GM19239 (cell line): ENCODE data around the gene OR3A3.
"Not testable (repeated sequence)": the region's sequence is repeated elsewhere in the genome, so short reads cannot be mapped to it uniquely, and the experiment has no call there.

Source experiments
- DNase-seq: peaks from one replicate; pipeline ENCODE4 v3.0.0; 2011; ENCODE audit warnings: low spot score; ENCODE audit not compliant: insufficient read length
- FAIRE-seq: peaks from 2 replicates; lab custom pipeline; 2011; peaks lifted over from hg19 to GRCh38; lab: Jason Lieb, UNC

OR3A3 gene

DNA sequence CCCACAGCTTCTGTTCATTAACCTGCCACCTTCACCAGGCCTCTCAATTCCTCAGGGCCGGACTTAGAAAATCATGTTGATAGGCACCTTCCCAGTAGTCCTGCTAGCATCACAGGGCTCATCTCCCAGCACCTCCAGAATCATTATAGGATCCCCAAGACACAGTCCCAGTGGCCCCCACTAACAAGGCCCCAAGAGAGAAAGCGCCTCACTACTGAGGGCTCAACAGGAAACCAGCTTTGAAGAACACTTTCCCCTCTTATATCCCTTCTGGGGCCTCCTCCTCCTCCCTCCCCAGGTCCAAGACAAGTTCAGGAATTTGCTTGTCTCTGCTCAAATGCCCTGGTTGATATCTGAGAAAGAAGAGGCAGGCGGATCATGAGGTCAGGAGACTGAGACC is at the start of gene OR3A3:
Gene OR3A3, plus strand, starts transcription at position 301 of the 400 bp plus-strand sequence.
- no peak for DNase-seq
- FAIRE-seq = no peak

DNA sequence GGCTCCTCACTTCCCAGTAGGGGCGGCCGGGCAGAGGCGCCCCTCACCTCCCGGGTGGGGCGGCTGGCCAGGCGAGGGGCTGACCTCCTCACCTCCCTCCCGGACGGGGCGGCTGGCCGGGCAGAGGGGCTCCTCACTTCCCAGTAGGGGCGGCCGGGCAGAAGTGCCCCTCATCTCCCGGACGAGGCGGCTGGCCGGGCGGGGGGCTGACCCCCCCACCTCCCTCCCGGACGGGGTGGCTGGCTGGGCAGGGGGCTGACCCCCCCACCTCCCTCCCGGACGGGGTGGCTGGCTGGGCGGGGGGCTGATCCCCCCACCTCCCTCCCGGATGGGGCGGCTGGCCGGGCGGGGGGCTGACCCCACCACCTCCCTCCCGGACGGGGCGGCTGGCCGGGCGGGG is 40.0 kb upstream of the OR3A3 start:
- not testable (repeated sequence) for FAIRE-seq, DNase-seq

DNA sequence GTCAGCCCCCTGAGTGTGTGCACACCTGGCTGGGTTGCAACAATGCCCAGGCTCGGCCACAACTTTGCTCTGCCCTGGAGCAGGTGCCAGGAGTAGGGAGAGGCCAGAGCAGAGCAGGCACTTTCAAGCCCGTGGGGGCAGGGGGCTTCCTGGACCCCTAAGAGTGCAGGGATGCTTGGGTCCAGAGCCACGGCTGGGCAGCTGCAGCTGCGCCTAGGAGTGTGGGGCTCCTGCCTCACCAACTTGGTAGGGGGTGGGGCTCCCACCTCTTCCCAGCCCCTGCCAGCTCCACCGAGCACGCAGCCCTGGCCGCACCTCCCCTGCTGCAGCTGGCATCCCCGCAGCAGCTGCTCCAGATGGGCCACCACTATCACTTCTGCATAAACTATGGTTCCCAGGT is 32.8 kb upstream of the OR3A3 start:
- DNase-seq (no peak), FAIRE-seq (no peak)

DNA sequence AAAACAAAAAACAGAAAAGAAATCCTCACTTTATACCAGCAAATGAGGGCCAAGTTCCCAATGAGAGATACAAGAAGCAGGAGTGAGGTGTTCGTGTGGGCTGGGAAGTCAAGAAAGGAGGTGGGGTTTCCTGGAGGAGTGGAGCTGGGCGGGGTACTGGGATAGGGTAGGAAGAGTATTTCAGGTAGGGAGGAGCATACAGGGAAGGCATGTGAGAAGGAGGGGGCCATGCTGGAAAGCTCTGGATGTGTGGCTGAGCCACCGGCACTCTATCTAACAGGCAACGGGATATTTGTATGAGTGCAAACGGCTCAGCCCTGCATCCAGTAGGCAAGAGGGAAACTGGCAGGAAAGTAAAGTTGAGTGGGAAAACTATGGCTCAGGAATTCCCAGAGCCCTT is 29.2 kb upstream of the OR3A3 start:
- DNase-seq = no peak
- no peak for FAIRE-seq

DNA sequence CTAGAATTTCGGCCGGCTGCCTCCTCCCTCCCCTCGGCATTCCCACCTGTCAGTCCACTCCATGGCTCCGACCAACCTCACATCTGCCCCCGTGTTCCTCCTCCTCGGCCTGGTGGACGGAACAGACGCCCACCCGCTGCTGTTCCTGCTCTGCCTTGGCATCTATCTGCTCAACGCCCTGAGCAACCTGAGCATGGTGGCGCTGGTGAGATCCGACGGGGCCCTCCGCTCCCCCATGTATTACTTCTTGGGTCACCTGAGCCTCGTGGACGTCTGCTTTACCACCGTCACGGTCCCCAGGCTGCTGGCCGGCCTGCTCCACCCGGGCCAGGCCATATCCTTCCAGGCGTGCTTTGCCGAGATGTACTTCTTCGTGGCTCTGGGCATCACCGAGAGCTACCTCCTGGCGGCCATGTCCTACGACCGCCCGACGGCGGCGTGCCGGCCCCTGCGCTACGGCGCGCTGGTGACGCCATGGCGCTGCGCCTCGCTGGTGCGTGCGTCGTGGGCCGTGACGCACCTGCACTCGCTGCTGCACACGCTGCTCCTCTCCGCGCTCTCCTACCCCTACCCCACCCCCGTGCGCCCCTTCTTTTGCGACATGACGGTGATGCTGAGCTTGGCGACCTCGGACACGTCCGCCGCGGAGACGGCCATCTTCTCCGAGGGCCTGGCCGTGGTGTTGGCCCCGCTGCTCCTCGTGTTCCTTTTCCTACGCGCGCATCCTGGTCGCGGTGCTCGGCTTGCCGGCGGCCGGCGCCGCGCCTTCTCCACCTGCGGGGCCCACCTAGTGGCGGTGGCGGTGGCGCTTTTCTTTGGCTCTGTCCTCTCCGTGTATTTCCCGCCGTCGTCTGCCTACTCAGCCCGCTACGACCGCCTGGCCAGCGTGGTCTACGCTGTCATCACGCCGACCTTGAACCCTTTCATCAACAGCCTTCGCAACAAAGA is 25.0 kb upstream of the OR3A3 start, which contains the start of gene OR3A2:
Gene OR3A2, minus strand, starts transcription at position 440 of the 948 bp plus-strand sequence.
- FAIRE-seq (no peak), DNase-seq (no peak)

DNA sequence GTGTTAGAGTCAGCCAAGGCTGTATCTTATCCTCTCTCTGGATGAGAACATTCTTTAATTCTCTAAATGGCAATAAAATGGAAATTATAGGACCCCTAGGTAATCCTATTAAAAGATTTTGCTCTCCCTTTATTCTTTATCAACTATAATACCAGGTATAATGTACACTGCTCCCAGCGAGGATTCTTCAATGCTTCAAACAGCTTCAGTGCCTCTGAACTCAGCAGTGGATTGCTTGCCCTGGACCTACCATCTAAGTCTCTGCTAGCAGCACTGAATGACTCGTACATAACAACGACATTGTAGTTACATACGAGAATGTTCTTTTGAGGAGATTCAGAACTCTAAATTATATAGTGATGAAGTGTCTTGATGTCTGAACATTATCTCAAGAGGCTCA is 21.4 kb upstream of the OR3A3 start:
- DNase-seq (no peak), FAIRE-seq (no peak)

- DNase-seq, FAIRE-seq: not testable (repeated sequence)
Measured at GRCh38 chr17:3397801-3398200, 13.4 kb upstream of the OR3A3 start.

GRCh38 chr17:3398310-3398709 is 12.9 kb upstream of the OR3A3 start, which contains the start of gene OR1E1:
Gene OR1E1 (minus strand): TSS chr17:3398410. CDS start chr17:3398410, 0 bp downstream.
- DNase-seq (no peak), FAIRE-seq (peak; percentile 57)

DNA sequence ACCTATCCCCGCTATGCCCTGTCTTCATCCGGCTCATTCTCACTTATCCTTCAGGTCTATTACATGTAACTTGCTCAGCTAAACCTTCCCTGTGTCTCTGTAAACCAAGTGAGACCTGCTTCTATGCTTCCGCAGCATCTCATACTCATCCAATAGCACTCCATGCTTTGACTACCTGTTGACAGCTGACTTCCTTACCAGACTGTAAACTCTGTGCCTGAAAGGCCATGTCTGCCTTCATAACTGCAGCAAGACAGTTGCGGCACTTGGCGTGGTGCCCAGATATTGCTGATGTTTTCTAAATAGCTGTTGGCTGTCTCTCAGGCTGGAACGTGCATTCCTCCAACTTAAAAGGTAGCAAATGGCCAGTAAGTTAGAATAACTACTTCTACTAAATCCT is 11.1 kb upstream of the OR3A3 start:
- no peak for FAIRE-seq
- DNase-seq = no peak

- no peak for DNase-seq
- no peak for FAIRE-seq
Measured at GRCh38 chr17:3401786-3402185, 9.4 kb upstream of the OR3A3 start.

GRCh38 chr17:3403856-3404255 is 7.3 kb upstream of the OR3A3 start:
- not testable (repeated sequence) for DNase-seq, FAIRE-seq

- FAIRE-seq, DNase-seq: not testable (repeated sequence)
Measured at GRCh38 chr17:3412216-3412615, 1.0 kb downstream of the OR3A3 start.

GRCh38 chr17:3415610-3416009 is 4.4 kb downstream of the OR3A3 start:
- DNase-seq (no peak), FAIRE-seq (no peak)

DNA sequence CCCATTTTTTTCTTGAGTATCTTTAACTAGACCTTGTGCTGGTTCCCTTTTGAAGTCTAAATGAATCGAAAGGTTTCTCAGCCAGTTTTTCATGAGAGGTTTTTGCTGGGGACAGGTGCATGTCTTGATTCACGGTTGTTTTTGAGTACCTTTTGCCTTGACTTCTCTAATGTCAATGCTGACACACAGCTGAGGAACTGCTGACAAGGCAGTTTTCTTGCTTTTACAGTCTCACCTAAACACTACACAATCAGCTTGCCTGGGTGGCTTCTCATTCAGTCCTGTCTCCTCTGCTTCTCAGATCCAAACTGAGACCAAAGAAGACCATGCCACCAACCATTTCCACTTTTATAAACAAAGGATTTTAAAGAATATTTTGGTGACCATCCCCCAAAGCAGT is 7.1 kb downstream of the OR3A3 start:
- FAIRE-seq (no peak), DNase-seq (no peak)

DNA sequence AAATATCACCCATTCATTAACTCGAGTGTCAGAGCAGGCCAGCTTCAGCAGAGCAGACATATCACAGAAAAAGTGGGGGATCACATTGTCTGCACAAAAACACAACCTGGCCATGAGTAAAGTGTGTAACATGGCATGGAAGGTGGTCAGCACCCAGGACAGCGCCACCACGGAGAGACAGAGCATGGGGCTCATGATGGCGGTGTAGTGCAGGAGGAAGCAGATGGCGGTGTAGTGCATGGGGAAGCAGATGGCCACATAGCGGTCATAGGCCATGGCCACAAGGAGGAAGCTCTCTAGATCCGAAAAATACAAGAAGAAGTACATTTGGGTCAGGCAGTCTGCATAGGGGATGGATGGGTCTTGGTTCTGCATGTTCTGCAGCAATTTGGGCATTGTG is 22.0 kb downstream of the OR3A3 start:
- DNase-seq, FAIRE-seq: not testable (repeated sequence)

GRCh38 chr17:3433741-3434140 is 22.6 kb downstream of the OR3A3 start, which contains the start of gene OR1E2:
Gene OR1E2 (minus strand): TSS chr17:3433841. CDS start chr17:3433841, 0 bp downstream.
- DNase-seq (no peak), FAIRE-seq (no peak)

GRCh38 chr17:3438368-3438767 is 27.2 kb downstream of the OR3A3 start:
- FAIRE-seq = no peak
- DNase-seq = no peak

GRCh38 chr17:3440451-3440850 is 29.3 kb downstream of the OR3A3 start:
- no peak for DNase-seq
- no peak for FAIRE-seq

GRCh38 chr17:3447625-3448024 is 36.5 kb downstream of the OR3A3 start:
- FAIRE-seq (no peak), DNase-seq (no peak)

GRCh38 chr17:3448059-3448665 is 37.0 kb downstream of the OR3A3 start:
- FAIRE-seq (no peak), DNase-seq (no peak)

- FAIRE-seq, DNase-seq: not testable (repeated sequence)
Measured at GRCh38 chr17:3466355-3466754, 55.2 kb downstream of the OR3A3 start.
